Measurements from ENCODE around the gene IFNA13.

The IFNA13 gene

DNA sequence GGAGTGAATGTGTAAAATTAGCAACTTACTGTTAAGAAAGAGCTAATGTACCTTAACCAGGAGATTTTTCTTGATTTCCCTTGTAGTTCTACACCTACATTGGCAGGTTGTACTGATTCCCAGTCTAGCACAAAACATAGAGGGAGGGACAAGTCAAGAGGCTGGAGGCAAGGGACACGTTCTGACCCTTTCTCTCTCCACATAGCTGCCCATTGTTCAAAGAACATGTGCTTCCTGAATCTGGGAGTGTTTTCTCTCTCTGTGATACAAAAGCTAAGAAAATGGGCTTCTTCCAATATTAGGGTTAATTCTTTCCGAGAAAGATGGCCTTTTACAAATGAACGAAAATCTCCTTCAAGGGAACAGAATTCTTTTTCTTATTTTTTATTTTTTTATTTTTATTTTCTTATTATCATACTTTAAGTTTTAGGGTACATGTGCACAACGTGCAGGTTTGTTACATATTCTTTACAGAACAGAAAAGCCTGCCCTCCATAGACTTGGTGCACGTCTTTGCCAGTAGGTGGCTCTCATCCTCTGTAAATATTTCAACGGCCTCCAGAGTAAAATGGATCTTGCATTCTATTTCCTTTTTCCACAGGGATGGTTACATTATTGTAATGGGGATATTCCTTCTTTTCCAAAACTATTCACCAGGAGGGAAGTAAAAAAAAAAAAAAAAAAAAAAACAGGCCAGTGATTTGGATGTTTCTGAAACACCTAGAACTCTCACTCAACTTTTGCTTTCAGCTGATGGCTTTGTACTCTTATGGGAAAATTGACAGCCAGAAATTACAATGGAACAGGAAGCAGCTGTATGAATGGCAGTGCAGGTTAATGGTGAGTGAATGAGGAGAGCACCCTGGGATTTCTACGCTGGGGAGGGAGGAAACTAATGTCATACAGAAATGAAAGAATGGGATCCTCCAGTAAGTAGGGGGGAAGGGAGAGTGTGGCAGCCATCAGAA is 49.6 kb downstream of the IFNA13 start:
- H3K36me3 ChIP-seq (ENCODE audit: control insufficient read depth, low read depth, low read length) = no peaks in the 10 kb centered on the region
- no peaks in the 10 kb centered on the region for H3K9me3 ChIP-seq (ENCODE audit: control insufficient read depth, low read depth, low read length)
- no peaks in the 10 kb centered on the region for H3K4me1 ChIP-seq (ENCODE audit: control insufficient read depth, low read depth, low read length)
- H3K9ac ChIP-seq (ENCODE audit: low read length) = no peak overlapping the region
- no peaks in the 10 kb centered on the region for H3K27me3 ChIP-seq (ENCODE audit: control insufficient read depth, insufficient read depth, low read length)
- no peak overlapping the region for H3K27ac ChIP-seq (ENCODE audit: low read length)
- no peak overlapping the region for H3K4me3 ChIP-seq (ENCODE audit: low read length)

Measured in iPS-18a (cell line).